ENCODE measurements around the gene STXBP6.

The STXBP6 gene

GRCh38 chr14:24784981-24785380 is 265.0 kb downstream of the STXBP6 start:
- Histone ChIP-seq H3K4me1 (ENCODE audit: low read length) (peaks cover 13% of the 10 kb centered on the region), H3K4me2 (ENCODE audit: low read length) (no peak overlapping the region), H2AFZ (ENCODE audit: low read depth, low read length) (no peak overlapping the region), H3K36me3 (replicated peaks; ENCODE audit: low read depth, low read length) (no peaks in the 10 kb centered on the region), H3K27ac (ENCODE audit: low read length) (no peak overlapping the region), H3K9me3 (ENCODE audit: insufficient read depth, low read length) (no peaks in the 10 kb centered on the region), H4K20me1 (ENCODE audit: insufficient read depth, low read length) (no peaks in the 10 kb centered on the region), H3K27me3 (ENCODE audit: low read depth, low read length) (no peaks in the 10 kb centered on the region), H3K4me3 (ENCODE audit: low read length) (no peak overlapping the region), H3K9ac (ENCODE audit: low read length) (no peak overlapping the region), H3K79me2 (ENCODE audit: low read length) (no peaks in the 10 kb centered on the region)
- TF ChIP-seq CTCF (IDR thresholded peaks at IDR 0.05; ENCODE audit: low read depth, low read length), result no peak

- no peak for TF ChIP-seq EZH2phosphoT487 (IDR thresholded peaks at IDR 0.05; ENCODE audit: low read depth)
- no peak for TF ChIP-seq CTCF (IDR thresholded peaks at IDR 0.05; ENCODE audit: low read depth, low read length)
- Histone ChIP-seq H3K27me3 (ENCODE audit: low read depth, low read length) (no peaks in the 10 kb centered on the region), H3K36me3 (replicated peaks; ENCODE audit: low read depth, low read length) (no peaks in the 10 kb centered on the region), H3K4me3 (ENCODE audit: low read length) (no peak overlapping the region), H3K9me3 (ENCODE audit: insufficient read depth, low read length) (no peaks in the 10 kb centered on the region), H4K20me1 (ENCODE audit: insufficient read depth, low read length) (no peaks in the 10 kb centered on the region), H2AFZ (ENCODE audit: low read depth, low read length) (no peak overlapping the region), H3K4me1 (ENCODE audit: low read length) (peaks cover 7% of the 10 kb centered on the region), H3K9ac (ENCODE audit: low read length) (no peak overlapping the region), H3K4me2 (ENCODE audit: low read length) (no peak overlapping the region), H3K27ac (ENCODE audit: low read length) (no peak overlapping the region), H3K79me2 (ENCODE audit: low read length) (no peaks in the 10 kb centered on the region)
Observed at GRCh38 chr14:24783791-24784190, 266.2 kb downstream of the STXBP6 start.

GRCh38 chr14:24780281-24780680 is 269.7 kb downstream of the STXBP6 start:
- no peak overlapping the region for H3K4me2 ChIP-seq (ENCODE audit: low read length)
- H3K9me3 ChIP-seq (ENCODE audit: insufficient read depth, low read length), result no peaks in the 10 kb centered on the region
- no peaks in the 10 kb centered on the region for H3K36me3 ChIP-seq (replicated peaks; ENCODE audit: low read depth, low read length)
- H3K79me2 ChIP-seq (ENCODE audit: low read length), result no peaks in the 10 kb centered on the region
- no peak overlapping the region for H3K27ac ChIP-seq (ENCODE audit: low read length)
- TF ChIP-seq EZH2phosphoT487 (IDR thresholded peaks at IDR 0.05; ENCODE audit: low read depth), result no peak
- no peak for TF ChIP-seq CTCF (IDR thresholded peaks at IDR 0.05; ENCODE audit: low read depth, low read length)
- peaks cover 7% of the 10 kb centered on the region for H3K4me1 ChIP-seq (ENCODE audit: low read length)
- H3K4me3 ChIP-seq (ENCODE audit: low read length), result no peak overlapping the region
- no peaks in the 10 kb centered on the region for H4K20me1 ChIP-seq (ENCODE audit: insufficient read depth, low read length)
- no peak overlapping the region for H2AFZ ChIP-seq (ENCODE audit: low read depth, low read length)
- no peak overlapping the region for H3K9ac ChIP-seq (ENCODE audit: low read length)
- H3K27me3 ChIP-seq (ENCODE audit: low read depth, low read length), result no peaks in the 10 kb centered on the region

- Histone ChIP-seq H3K9ac (ENCODE audit: low read length) (no peak overlapping the region), H2AFZ (ENCODE audit: low read depth, low read length) (no peak overlapping the region), H3K4me1 (ENCODE audit: low read length) (no peaks in the 10 kb centered on the region), H3K36me3 (replicated peaks; ENCODE audit: low read depth, low read length) (no peaks in the 10 kb centered on the region), H3K79me2 (ENCODE audit: low read length) (no peaks in the 10 kb centered on the region), H3K4me3 (ENCODE audit: low read length) (no peak overlapping the region), H3K9me3 (ENCODE audit: insufficient read depth, low read length) (no peaks in the 10 kb centered on the region), H3K27me3 (ENCODE audit: low read depth, low read length) (no peaks in the 10 kb centered on the region), H4K20me1 (ENCODE audit: insufficient read depth, low read length) (no peaks in the 10 kb centered on the region), H3K4me2 (ENCODE audit: low read length) (no peak overlapping the region), H3K27ac (ENCODE audit: low read length) (no peak overlapping the region)
- TF ChIP-seq CTCF (IDR thresholded peaks at IDR 0.05; ENCODE audit: low read depth, low read length) (no peak), EZH2phosphoT487 (IDR thresholded peaks at IDR 0.05; ENCODE audit: low read depth) (no peak)
Observed at GRCh38 chr14:24777678-24778077, 272.3 kb downstream of the STXBP6 start.
